ENCODE measurements around the gene NUSAP1.
A peak's percentile ranks its signal among the peaks of the same experiment; 100 is the strongest.
"Not testable (repeated sequence)": the region's sequence is repeated elsewhere in the genome, so short reads cannot be mapped to it uniquely, and the experiment has no call there.

The NUSAP1 gene

DNA sequence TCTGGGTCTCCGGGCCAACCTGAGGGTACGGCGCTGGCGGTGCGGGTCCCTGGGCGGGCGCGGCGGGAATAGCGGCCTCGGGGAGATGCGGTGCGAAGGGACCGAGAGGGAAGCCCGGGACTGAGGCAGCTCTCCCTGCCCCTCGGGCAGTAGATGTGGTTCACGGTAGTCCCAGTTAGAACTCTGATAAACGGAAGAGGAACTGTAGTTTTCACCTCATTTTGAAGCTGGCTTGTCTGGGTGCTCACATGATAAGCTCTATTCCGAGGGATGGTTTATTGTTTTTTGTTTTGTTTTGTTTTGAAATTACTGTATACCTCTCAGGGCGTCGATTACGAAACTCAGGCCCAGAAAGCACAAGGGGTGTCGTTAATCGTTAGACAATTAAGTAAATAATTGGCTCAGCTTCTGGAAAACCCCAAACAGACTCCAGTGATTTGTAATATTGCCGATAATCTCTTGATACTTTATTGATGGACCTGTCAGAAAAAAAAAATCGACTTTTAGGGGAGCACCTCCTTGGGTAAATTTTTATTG, 413 bp downstream of the NUSAP1 start:
- DNase-seq = peak; percentile 62

DNA sequence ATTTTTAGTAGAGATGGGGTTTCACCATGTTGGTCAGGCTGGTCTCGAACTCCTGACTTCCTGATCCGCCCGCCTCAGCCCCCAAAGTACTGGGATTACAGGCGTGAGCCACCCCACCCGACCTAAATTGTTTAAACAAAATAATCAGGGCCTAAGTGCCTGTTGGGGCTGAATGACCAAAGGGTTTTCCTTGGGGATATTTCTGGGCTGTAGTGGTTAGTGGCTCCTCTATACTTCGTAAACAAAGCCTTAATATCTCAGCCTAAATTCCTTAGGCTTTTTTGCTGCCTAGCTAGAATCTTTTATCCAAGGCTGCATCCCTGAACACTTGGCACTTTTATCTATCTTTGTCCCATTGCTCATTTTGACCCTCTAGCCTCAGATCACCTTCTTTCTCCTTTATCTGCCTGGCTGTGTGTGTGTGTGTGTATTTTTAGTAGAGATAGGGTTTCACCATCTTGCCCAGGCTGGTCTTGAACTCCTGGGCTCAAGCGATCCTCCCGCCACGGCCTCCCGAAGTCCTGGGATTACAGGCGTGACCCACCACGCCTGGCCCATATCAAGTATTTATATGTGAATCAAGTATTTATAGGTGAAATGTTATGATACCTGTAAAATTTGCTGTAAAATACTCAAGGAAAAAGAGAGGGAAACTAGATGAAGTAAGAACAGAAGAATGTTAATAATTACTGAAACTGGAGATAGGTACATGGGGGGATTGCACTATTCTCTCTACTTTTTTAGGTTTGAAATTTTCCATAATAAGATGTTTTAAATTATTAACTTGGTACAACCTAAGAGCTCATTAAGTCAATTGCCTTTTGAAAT, 1.8 kb downstream of the NUSAP1 start:
- no peak for DNase-seq

DNA sequence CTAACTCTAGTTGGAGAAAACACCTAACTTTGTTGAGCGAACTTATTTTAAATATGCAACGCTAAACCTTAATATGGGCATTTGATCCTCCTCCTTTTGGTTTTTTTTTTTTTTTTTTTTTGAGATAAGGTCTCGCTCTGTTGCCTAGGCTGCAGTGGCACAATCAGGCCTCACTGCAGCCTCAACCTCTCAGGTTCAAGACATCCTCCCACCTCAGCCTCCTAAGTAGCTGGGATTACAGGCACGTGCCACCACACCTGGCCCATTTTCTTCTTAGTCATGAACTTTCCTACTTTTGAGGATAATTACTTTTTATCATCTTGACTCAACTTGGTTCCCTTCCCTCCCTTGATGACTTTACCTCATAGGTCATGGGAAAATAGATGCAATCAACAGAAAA, 3.9 kb downstream of the NUSAP1 start:
- DNase-seq = no peak

DNA sequence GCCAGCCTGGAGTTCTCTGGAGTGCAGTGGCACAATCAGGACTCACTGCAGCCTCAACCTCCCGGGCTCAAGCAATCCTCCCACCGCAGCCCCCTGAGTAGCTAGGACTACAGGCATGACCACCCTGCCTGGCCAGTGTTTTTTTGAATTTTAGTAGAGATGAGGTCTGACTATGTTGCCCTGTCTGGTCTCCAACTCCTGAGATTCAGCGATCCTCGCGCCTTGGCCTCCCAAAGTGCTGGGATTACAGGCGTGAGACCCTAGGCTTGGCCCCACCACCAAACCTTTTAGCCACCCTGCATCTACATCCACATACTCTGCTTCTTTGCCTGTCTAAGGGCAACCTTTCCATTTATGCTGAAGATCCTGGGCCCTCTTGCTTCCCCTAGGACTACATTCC, 4.4 kb downstream of the NUSAP1 start:
- no peak for DNase-seq

DNA sequence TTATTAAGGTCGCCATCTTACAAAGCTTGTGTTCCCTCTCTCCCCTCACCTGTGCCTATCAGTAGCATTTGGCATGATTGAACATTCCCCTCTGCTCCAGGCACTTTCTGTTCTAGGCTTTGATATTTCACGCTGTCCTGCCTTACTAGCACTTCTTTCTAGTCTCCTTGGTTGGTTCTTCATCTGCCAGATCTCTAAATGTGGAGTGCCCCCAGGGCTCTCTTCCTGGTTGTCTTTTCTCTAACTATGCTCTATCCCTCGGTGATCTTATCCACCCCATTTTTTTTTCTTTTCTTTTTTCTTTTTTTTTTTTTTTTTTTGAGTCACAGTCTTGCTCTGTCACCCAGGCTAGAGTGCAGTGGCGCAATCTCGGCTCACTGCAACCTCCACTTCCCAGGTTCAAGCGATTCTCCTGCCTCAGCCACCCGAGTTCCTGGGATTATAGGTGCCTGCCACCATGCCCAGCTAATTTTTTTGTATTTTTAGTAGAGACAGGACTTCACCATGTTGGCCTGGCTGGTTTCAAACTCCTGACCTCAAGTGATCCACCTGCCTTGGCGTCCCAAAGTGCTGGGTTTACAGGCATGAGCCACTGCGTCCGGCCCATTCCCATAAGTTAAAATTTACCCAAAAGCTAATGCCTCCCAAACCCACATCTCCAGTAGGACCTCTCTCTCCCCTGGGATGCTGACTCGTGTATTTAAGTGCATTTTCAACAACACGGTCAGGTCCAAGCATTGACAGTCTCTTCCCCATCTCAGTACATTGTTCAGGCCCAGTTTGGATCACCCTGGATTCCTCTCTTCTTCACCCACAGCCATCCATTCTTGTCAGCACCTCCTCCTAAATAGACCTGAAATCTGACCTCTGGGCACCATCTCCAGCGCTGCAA, 5.2 kb downstream of the NUSAP1 start:
- no peak for DNase-seq

DNA sequence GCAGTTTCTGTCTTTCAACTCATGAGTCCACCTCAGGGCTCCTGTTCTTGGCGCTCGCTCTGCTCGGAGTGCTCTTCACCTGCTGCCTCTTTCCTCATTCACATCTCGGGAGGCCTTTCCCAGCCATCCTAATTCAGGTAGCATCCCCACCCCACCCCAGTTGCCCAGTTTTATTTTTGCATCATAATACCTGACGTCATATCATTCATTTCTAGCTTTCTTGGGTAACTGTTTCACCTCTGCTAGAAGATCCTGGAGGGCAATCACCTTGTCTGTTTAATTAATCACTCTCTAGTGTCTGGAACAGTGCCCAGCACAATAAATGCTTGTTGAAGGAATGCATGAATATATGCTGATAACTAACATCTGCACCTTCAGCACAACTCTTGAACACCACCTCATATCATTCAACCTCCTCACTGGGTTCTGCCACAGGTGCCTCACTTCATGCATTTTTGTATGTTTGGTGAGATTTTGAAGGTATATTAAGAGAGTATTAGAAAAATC, 7.6 kb downstream of the NUSAP1 start:
- peak; percentile 18 for DNase-seq

DNA sequence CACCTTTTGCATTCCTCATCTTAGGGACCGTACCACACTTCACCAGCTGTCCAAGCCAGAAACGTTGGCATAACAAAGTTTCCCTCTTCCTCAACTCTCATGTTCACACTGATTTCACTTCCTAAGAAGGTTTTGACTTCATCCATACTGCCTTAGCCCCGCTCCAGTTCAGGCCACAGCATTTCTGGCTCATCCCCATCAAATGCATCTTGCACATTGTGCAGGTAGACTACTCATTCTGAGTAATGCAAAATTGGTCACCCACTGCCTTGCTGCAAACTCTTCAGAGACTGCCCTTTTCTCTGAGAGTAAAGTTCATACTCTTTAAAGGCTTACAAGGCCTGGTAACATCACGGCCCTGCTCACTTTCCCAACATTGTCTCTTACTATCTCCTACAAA, 8.8 kb downstream of the NUSAP1 start:
- DNase-seq = no peak

DNA sequence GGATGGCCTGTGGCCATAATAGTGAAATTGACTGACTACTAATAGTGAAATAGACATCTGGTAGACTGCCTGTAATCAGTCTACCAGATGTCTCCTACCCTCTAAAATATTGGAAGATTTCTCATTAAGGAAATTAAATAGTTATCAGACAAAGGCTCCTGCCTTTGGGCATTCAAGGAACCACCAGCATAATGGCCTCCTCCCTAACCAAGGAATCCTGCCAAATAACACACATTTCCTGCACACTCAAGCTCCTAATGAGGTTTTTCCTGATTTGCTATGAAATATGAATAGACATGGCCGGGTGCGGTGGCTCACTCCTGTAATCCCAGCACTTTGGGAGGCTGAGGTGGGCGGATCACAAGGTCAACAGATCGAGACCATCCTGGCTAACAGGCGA, 14.6 kb downstream of the NUSAP1 start:
- DNase-seq = no peak

DNA sequence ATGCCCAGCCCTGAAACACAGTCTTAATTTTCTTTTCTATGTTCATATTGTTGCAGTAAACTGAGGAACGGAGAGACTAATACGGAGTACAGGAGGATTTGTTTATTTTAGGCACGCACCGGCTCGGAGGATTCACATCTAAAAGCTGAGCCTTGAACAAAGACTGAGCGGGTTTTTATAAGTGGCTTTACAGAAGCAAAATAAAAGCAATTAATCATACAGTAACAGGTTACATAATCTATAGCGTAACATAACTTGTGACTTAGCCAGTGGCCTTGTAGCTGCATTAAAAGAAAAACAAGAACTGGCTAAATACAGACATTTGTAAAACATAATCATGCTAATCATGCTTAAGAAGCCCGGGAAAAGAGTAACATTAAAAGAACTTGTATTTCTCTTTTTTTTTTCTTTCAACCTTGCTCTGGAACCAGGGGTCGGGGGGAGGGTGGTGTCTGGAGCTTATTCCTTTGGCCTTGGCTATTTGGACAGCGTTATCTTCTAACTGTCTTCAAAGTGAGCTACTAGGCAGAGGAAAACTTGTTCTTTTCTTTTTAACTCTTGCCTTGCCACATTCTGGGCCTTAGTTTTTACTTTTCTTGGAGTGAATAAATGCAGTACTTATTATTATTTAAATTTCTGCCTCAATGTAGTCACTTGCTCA, 17.5 kb downstream of the NUSAP1 start:
- DNase-seq = no peak

DNA sequence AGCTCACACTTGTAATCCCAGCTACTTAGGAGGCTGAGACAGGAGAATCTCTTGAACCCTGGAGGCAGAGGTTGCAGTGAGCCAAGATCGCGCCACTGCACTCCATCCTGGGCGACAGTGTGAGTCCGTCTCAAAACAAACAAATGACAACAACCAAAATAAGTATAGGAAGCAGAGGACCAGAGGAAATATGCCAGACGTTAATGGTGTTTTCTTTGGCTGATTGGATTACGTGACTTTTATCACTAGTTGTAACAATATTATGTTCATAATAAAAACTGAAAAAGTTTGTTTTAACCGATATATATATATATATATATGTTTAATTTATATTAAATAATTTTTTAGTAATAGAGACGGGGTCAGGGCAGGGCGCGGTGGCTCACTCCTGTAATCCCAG, 21.7 kb downstream of the NUSAP1 start:
- DNase-seq = no peak

DNA sequence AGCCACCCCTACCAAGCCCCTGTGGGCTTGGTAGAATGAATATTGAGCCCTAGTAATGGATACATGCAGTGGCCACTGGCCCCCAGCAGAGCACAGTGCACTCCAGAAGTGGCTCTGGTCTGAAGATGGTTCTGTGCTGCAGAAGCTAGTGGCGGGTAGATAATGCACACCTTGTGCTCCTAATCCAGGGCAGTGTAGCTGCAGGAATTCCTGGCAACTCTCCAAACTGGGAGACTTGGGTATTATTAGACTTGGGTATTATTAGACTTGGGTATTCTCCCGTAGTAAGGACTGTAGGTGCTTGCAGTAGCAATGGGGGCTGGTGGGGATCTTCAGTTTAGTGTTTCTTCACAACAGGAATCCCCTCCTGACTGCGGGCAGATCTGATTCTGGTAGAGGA, 34.7 kb downstream of the NUSAP1 start:
- DNase-seq = no peak

DNA sequence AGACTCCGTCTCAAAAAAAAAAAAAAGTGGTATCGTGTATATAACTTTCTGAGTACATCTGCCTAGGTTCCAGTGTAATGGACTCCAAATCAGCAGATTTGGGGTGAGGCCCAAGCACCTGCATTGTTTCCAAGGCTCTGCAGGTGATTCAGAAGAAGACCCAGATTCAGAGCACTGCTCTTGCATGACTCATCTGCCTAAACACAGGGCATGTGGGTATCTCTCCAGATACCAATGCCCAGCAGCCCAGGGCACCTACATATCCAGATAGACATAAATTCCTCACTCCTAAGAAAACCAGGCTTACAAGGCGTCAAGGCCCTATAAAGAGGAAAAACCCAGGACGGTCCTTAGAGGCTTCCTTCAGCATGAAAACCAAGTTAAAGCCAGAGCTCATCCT, 45.3 kb downstream of the NUSAP1 start:
- no peak for DNase-seq

DNA sequence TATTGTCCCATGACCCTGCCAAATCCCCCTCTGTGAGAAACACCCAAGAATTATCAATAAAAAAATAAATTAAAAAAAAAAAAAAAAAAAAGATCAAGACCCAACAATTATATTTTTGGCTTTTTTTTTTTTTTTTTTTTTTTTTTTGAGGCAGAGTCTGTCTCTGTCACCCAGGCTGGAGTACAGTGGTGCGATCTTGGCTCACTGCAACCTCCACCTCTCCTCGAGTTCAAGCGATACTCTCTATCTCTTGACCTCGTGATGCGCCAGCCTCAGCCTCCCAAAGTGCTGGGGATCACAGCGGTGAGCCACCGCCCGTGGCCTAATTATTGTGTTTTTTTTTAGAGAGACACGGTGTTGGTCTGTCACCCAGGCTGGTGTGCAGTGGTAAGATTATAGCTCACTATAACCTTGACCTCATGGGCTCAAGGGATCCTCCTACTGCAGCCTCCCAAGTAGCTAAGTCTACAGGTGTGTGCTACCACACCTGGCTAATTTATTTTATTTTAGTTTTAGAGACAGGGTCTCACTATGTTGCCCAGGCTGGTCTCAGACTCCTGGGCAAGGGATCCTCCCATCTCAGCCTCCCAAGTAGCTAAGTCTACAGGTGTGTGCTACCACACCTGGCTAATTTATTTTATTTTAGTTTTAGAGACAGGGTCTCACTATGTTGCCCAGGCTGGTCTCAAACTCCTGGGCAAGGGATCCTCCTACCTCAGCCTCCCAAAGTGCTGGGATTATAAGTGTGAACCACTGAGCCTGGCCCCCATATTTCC, 51.5 kb downstream of the NUSAP1 start:
- DNase-seq = not testable (repeated sequence)

DNA sequence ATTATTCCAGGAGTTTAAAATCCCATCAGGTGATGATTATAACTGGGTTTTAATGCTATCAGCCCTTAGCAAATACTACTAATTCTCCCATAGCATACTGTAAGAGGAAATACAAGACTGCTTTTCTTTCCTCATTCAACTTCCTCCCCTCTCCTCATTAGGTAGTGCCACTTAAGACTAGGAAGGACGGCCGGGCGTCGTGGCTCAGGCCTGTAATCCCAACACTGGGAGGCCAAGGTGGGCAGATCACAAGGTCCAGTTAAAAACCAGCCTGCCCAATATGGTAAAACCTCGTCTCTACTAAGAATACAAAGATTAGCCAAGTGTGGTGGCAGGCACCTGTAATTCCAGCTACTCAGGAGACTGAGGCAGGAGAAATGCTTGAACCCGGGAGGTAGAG, 55.0 kb downstream of the NUSAP1 start:
- no peak for DNase-seq

DNA sequence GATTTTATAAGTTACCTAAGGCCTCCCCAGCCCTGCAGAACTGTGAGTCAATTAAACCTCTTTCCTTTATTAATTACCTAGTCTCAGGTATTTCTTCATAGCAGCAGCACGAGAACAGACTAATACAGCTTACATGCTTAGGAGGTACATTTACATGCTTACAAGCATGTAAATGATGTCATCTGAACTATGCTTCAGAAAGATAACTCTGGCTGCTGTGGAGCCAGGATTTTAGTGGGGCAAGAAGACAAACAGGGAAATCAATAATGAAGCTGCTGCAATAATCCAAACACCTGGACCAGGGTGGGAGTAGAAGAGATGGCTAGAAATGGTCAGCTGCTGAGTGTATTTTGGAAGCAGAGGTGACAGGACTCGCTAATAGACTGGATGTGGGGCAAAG, 60.0 kb downstream of the NUSAP1 start:
- no peak for DNase-seq

DNA sequence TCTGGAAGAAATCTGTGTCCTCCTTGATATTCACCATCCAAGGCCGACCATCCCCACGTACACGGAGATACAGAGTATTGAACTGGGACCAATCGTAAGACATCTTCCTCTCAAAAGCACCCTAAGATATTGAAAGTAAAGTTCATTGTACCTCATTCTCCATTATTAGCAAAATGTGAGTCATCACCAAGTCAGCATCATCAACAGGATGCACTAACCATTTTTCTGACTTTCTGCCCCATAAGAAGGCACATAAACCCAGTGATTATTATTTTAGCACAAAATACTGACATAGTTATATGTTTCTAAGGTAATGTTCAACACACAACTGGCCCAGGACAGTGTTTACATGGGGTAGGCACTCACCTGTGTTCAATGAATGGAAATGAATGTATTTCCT, 62.2 kb downstream of the NUSAP1 start:
- no peak for DNase-seq

DNA sequence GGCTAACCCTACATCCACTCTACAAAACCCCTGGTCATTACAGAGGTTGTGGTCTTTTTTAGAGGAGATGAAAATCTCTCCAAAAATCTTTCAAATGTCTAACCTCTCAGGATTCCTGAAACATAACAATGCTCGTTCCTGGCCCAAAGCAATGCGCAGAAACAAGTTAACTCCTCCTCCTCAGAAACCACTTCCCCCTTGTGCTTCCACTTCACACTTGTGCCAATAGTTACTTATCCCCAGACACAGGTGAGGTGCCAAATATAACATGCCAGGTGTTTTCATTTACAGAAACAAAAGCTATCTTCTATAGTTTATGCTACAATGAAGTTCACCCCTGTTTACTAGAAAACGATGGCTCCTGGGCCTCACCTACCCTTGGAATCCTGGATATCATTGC, 63.4 kb downstream of the NUSAP1 start:
- no peak for DNase-seq

DNA sequence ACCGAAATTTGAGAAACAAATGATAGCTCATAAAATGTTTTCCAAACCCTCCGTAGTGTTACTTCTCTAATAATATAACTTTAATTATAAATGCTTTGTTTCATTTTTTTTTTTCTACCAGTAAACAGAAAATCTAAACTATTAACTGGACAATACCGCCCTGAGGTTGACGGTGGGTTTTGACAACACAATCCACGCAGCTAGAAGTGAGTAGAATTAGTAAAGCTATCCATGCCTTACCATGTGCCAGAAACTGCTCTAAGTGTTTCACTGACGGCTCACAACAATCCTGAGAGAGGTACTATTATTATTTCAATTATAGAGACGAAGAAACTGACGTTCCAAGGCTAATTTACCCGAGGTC, 69.2 kb downstream of the NUSAP1 start:
- peak; percentile 51 for DNase-seq

DNA sequence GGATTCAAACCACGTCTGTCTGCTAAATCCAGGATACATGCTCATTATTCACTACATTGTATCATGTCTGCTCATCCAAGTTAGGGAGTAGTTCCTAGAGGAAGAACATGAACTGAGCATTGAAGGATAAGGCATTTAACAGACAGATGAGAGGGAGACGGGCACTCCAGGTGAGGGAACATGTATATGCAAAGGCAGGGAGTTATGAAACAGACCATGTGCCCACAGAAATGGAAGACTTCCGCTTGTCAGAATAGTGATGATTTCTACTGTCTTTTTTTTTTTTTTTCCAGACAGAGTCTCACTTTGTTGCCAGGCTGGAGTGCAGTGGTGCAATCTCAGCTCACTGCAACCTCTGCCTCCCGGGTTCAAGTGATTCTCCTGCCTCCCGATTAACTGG, 74.7 kb downstream of the NUSAP1 start:
- DNase-seq = no peak

DNA sequence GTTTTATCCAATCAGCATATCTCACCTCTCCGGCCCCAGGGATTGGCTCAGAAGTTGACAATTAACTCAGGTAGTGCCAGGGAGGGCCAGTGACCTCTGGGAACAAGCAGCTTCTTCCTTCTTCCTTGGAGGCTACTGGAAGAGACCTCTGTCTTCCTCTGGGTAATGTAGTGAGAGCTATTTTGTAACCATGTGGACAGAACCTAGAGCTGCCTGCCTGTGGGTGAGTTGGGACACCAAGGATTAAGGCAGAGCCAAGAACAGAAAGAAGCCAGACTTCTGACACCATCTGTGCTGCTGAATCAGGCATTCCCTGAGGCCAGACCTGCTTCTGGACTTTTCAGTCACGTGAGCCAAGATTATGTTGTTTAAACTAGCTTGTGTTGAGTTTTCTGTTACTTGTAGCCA, 75.6 kb downstream of the NUSAP1 start:
- DNase-seq = no peak

DNA sequence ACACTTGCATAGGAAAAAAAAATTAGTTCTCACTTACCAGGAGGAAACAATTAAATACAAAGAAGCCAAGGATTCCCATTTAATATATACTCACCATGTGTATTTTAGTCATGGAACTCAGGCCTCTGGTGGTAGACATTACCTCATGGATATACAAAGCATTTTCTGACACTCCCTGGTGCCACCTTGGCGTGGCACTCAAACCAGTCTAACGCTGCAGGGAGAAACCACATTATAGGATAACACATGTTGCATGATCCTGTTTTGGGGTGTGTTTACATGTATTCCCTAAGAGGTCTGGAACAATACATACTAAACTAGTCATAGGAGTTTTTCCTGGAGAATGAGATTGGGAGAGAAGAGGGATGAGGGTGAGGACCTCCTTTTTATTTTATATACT, 78.3 kb downstream of the NUSAP1 start:
- no peak for DNase-seq

DNA sequence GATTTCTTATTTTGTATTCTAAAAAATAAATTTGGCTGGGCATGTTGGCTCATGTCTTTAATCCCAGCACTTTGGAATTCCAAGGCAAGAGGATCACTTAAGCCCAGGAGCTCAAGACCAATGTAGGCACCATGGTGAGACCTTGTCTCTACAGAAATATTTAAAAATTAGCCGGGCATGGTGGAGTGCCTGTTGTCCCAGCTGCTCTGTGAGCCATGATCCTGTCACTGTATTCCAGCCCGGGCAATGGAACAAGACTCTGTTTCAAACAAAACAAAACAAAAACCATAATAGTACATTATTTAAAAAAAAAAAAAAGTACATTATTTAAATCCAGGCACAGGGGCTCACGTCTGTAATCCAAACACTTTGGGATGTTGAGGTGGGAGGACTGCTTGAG, 78.8 kb downstream of the NUSAP1 start:
- no peak for DNase-seq
